Measurements from ENCODE around the gene LSM14A.

LSM14A gene

DNA sequence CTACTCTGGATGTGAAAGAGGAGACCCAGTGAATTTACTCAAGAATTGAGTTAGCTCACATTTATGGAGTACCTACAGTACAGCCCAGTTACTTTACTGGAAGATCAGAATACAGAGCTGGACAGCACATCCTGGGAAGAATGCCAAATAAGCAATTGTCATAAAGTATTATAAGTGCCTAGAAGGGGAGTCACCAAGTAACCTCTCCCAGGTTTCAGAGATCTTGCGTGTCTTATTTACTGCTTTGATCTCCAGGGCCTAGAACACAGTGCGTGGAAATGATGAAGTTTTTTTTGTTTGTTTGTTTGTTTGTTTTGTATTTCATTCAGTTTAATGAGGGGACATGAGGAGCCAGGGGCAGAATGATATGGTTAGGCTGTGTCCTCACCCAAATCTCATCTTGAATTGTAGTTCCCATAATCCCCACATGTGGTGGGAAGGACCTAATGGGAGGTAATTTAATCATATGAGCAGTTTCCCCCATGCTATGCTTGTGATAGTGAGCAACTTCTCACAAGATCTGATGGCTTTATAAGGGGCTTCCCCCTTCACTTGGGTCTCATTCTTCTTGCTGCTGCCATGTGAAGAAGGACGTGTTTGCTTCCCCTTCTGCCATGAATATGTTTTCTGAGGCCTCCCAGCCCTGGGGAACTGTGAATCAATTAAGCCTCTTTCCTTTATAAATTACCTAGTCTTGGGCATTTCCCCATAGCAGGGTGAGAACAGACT is 87.2 kb downstream of the LSM14A start:
- DNase-seq = no peak

DNA sequence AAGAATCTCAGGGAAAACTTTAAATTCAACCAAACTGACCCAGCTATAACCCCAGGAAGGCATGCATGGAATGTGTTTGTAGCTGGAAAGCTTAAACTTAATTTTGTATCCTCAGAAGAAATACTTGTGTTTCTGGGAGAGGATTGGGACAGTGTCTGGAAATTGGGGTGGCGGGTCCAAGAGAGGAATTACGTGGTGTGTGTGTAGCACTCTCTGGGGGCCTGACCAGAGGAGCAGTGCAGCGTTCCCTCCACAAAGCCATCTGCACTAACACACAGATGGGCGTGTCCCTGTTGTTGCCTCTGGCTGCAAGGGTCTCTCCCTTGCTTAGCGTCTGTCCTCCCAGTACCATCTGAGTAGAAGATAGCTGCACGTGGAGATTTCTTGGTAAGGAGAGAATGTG is 88.5 kb downstream of the LSM14A start:
- DNase-seq = no peak

DNA sequence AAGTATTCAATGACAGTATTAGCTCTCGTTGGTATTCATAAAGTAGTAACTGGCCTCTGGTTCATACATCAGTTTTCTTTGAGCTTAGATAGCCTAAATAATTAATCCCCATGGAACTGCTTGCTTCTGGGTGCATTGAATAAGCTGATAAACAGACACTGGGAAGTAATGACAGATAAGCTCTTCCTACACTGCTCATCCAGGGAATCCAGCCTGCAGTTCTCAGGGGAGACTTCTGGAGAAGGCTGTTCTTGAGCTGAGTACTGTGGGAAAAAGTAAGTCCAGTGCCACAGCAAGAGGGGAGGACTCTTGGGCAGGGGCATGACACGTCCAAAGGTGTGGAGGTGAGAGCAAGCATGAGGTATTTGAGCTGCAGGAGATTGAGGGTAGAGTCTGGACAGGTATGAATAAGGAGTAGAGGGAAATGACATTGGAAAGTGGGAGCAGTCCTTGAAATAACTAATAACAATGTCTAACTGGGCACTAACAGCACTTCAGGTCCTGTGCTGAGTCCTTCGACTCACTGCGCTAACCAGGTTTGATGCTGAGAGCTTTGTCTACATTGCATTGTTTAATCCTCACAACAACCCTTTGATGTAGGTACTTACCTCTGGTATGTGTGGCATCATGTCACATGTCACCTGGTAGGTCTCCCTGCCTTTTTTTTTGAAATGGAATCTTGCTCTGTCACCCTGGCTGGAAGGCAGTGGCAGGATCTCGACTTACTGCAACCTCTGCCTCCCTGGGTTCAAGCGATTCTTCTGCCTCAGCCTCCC is 89.2 kb downstream of the LSM14A start:
- DNase-seq = no peak

DNA sequence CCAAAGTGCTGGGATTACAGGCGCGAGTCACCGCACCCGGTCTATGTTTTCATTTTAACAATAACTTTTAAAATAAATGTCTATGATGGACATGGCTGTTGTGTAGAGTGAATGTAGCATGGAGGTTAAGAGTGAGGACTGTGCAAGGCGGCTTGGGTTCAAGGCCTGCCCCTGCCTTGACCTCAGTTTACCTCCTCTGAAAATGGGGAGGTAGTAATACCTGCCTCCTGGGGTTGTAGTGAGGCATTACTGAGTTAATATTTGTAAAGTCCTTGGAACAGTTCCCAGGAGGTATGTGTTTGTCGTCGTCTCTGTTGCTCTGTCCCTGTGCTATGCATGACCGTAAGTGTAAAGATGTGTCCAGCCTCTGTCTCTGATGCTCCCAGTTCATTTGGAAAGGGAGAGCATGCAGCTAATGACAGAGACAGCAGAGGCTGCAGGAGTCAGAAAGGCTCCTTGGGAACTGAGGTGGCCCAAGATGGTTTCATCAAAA is 91.5 kb downstream of the LSM14A start:
- no peak for DNase-seq

DNA sequence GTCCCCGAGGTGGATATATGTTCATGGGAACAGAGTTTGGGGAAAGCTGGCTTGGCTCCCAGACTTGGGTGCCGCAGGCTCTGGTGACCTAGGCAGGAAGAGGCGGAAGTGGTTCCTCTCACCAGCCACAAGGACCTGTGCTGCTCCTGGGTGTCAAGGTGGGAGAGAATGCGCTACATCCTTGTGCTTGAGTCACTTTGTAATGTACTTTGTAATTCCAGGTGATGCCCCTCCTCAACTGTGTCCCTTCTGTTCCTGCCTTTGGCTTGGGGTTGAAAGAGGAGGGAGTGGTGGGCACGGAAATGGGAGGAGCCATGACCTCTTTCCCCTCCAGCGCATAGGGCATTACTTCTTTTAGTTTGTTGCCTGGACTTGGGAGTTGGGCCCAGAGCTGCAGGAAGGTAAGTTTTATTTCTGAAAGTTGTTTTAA is 92.9 kb downstream of the LSM14A start:
- DNase-seq = no peak

DNA sequence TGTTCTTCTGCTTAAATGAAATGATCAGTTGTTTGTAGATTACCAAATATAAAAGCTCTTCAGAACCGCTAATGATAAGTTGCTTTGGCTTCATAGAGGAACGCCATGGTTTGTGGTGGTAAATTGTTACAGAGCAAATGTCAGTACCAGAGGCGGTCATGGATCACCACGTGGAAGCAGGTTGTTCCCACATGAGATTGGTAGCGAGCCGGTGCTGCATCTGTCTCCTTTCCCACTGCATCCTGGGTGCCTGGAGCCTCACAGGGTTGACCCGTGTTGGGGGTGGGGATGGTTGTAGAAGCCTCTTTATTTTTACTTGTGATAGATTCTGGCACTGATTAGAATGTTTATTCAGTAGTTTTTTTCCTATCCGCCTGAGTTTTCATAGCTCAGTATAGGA is 96.8 kb downstream of the LSM14A start:
- DNase-seq = no peak

DNA sequence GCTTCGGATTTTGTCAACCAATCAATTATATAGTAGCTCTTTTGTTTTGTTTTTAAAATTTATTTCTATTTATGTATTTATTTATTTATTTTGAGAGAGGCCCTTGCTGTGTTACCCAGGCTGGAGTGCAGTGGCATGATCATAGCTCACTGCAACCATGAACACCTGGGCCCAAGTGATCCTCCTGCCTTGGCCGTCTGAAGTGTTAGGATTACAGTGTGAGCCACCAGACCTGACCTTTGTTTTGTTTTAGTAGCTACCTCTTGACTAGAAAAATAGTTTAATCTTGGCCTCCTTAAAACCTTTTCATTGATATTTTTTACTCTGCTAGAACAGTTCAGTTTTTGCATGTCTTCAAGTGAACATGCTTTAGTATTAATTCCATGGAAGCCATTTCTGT is 97.2 kb downstream of the LSM14A start:
- no peak for DNase-seq

DNA sequence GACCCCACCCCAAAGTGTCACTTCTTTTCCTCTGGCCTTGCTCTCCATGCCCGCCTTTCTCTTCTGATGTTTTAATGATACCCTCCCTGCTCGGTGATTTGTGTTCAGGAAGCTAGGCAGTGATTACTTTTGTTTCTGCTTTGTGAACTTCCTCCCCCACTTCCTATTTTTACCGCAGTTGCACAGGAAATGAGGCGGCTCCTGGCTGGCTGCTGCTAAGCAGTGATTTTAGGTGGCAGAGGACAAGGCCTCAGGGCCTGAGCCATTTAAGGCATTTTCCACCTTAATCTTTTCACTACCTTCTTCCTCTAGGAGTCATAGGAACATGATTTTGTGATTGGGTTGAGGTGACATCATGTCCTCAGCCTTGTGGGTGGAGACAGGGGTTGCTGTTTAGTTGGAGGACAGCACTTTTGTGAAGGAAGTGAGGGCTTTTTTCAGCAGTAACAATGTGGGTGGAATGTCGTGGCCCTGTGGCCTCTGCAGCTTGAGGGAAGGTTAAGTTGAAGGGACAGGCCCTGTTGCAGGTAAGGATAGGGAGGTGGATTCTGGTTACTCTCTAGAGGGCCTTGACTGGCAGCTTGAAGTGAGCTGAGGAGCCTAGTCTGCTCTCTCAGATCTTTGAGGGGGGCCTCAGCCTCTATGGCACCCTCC is 97.8 kb downstream of the LSM14A start:
- peak; percentile 63 for DNase-seq

DNA sequence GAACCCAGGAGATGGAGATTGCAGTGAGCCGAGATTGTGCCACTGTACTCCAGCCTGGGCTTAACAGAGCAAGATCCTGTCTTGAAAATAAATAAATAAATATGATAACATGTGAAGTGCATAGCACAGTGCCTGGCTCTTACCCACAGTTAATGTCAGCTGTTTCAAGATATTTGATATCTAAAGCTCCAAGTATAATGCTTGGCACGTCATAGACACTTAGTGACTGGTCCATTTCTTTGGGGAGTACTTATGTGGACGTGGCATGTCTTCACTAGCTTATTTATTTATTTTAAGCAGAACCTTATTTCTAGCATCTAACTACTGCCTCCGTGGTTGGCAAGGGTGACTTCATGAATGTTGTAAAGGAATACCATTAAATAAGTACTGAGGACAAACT is 100.8 kb downstream of the LSM14A start:
- no peak for DNase-seq

DNA sequence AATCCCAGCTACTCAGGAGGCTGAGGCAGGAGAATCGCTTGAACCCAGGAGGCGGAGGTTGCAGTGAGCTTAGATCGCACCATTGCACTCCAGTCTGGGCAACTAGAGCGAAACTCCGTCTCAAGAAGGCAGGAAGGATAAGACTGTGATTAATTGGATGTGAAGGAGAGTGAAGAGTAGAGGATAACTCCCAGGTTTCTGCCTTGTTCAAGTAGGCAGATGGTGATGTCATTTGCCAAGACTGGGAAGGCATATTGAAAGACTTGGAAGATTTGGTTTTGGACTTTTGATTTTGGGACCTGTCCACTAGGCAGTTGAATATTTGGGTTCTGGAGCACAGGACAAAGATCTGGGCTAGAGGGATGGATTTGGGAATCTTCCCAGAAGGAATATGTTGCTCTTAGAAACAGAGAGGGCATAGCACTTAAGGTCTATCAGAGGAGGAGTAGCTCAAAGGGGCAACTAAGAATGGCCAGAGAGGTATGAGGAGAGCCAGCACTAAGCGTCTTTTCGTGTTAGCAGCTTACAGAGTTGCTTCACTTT is 102.1 kb downstream of the LSM14A start:
- DNase-seq = no peak

DNA sequence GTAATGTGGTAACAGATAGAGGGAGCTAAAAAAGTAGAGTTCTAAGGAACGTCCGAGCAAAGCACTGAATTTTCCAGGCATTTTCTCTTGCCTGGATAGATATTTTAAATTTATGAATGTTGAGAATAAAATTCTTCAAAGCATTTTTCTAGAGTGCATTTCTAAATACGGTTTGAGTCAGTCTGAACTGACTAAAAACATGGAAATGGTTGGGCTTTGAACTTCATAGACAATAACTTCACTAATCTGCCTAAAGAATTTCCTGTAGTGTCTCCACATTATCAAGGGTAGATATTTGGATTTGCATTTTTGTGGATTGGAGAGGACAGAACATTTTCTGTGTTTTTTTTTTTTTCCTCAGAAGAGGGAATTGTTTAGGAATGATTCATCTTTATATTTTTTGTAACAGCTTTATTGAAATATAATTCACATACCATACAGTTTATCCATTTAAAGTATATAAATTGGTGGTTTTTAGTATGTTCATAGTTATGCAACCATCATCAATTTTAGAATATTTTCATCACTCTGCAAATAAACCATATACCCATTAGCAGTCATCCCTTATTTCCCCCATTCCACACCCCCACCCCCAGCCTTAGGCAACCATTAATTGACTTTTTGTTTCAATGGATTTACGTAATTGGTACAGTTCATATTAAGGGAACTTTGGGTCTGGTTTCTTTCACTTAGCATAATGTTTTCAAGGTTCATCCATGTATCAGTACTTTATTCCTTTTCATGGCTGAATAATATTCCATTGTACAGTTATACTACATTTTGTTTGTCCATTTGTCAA is 102.7 kb downstream of the LSM14A start:
- no peak for DNase-seq

DNA sequence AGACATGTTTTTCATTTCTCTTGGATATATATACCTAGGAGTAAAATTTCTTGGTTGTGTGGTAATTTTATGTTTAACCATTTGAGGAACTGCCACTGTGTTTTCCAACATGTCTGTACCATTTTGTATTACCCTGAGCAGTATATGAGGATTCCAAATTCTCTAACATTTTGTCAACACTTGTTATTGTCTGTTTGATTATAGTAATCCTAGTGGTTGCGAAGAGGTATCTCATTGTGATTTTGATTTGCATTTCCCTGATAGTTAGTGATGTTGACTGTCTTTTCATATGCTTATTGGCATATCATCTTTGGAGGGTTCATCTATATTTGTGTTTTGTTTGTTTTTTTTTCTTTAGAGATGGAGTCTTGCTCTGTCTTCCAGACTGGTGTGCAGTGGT is 103.4 kb downstream of the LSM14A start:
- no peak for DNase-seq

DNA sequence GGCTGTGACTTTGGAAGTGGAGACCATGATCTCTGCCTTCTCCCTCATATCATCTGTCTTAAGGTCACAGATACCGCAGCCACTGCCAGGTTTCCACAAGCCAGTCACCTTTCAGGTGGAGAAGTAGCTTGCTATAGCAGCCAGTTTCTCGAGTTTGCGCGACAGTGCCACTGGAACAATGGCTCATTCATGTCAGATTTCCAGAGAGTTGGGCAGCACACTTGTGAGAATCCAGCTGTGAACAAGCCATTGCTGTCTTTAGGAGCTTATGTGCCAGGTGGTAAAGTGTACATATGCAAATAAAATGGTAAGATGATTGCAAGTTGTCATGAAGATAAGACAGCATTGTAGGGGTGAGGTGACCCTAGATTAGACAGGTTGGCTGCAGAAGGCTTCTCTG is 104.3 kb downstream of the LSM14A start:
- DNase-seq = no peak

DNA sequence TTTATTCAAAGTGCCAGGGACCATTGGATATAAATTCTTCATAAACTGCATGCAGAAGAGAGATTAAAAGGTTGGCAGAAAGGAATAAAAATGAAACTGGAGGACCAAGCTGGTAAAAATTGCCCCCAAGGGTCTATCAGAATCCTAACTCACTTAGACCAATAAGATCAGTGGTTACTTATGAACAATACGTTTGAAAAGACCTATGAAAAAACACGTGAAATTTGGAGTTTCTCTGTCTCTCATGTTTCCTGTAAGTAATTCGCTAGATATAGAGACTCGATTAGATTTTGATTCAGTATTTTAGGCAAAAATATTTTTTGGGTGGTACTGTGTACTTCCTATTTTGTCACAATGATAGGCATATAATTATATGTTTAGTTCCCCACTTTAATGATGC is 104.9 kb downstream of the LSM14A start:
- DNase-seq = no peak

DNA sequence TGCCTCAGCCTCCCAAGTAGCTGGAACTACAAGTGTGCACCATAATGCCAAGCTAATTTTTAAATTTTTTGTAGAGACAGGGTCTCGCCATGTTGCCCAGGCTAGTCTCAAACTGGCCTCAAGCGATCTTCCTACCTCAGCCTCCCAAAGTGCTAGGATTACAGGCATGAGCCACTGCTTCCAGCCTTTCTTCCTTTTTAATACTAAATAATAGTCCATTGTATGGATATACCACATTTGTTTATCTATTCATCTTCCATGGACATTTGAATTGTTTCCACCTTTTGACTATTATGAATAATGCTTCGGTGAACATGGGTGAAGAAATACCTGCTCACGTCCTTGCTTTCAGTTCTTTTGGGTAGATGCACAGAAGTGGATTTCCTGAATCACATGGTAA is 106.5 kb downstream of the LSM14A start:
- DNase-seq = no peak
